Left lobe of liver (tissue), 2 donors: Measurements from ENCODE around the gene DCUN1D2. TPM values are rescaled to one million over a fixed set of nuclear protein-coding genes. Genes with fewer than 3 reads are reported as not detected.
"Not testable (repeated sequence)": the region's sequence is repeated elsewhere in the genome, so short reads cannot be mapped to it uniquely, and the experiment has no call there.

Source experiments
- ATAC-seq: fragments of 200-7000 bp; cut with Tn5 transposase; one replicate; pipeline ENCODE4 v1.9.1; 2020; ENCODE audit warnings: mild to moderate bottlenecking, moderate library complexity
- DNase-seq: peaks from one replicate; pipeline ENCODE4 v3.0.0-alpha.2; 2020; ENCODE audit warnings: low spot score
- total RNA-seq: library from RNA; stranded (reverse); gene quantifications from one replicate; pipeline ENCODE4 v1.2.1, GENCODE V29; 2021
- donor health status: DM: no; HTN: no; CAD: no; lungs with moderate emphysema.
- donor health status: DM: no; HTN: yes; CAD: no.

Gene DCUN1D2
- total RNA-seq, result 10.0 TPM

- peak; percentile 92 for ATAC-seq
- DNase-seq, result peak; percentile 97
Measured at GRCh38 chr13:113490496-113491417, at the start of gene DCUN1D2. DCUN1D2 (minus strand) TSS chr13:113490711; CDS start chr13:113490669, 42 bp downstream.

GRCh38 chr13:113539822-113540221 lies 49.3 kb upstream of the DCUN1D2 start:
- no peak for DNase-seq
- no peak for ATAC-seq

GRCh38 chr13:113539176-113539575 lies 48.7 kb upstream of the DCUN1D2 start:
- ATAC-seq, result no peak
- no peak for DNase-seq

DNA sequence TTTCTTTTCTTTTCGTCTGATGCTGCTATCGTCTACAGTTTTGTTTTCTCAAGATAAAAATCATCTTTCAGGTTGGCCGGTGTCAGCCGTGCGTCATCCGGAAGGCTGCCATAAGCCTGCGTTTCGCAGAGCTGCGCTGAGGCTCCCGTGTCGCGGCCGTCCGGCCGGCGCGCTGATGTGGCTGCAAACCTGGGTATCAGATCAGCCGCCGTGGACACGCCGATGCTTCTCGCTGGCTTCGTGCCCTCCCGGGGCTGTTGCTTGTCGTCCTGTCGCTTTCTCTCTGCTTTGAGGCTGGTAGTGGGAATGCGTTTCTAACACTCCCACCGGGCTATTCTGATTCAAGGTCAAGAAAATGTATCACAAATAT lies 48.2 kb upstream of the DCUN1D2 start:
- DNase-seq (no peak), ATAC-seq (no peak)

GRCh38 chr13:113537909-113538688 lies 47.6 kb upstream of the DCUN1D2 start:
- no peak for ATAC-seq
- no peak for DNase-seq

GRCh38 chr13:113537205-113537604 lies 46.7 kb upstream of the DCUN1D2 start:
- DNase-seq (no peak), ATAC-seq (no peak)

DNA sequence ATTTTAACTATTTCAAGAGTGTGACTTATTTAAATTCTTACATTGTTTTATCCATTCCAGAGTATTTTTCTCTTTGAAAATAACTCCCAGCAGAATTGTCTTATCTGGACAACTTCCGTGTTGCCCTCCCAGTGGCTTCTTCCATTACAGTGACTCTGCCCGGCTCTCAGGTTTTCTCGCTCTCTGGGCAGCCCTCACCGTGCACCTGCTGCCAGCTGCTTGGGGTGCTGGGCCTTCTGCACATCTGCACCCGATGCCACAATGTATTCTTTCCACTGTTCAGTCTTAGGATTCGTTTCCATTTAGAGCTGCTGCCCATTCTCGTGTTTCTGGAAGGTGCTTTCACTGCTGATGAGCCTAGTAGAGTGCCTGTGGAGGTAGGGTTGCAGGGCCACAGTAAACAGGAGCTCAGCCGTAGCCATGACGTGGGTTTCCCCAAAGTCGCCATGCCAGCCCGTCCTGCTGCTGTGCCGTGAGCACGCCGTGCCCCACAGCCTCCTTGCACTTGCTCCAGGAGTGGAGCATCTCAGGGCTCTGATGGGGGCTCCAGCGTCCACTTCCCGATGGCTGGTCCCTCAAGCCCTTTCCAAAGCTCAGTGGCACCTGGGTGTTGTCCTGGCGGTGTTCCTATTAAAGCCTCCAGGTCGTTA lies 46.1 kb upstream of the DCUN1D2 start:
- ATAC-seq (no peak), DNase-seq (no peak)

GRCh38 chr13:113535381-113535781 lies 44.9 kb upstream of the DCUN1D2 start:
- ATAC-seq (no peak), DNase-seq (no peak)

GRCh38 chr13:113534236-113534860 lies 43.8 kb upstream of the DCUN1D2 start:
- DNase-seq (no peak), ATAC-seq (no peak)

DNA sequence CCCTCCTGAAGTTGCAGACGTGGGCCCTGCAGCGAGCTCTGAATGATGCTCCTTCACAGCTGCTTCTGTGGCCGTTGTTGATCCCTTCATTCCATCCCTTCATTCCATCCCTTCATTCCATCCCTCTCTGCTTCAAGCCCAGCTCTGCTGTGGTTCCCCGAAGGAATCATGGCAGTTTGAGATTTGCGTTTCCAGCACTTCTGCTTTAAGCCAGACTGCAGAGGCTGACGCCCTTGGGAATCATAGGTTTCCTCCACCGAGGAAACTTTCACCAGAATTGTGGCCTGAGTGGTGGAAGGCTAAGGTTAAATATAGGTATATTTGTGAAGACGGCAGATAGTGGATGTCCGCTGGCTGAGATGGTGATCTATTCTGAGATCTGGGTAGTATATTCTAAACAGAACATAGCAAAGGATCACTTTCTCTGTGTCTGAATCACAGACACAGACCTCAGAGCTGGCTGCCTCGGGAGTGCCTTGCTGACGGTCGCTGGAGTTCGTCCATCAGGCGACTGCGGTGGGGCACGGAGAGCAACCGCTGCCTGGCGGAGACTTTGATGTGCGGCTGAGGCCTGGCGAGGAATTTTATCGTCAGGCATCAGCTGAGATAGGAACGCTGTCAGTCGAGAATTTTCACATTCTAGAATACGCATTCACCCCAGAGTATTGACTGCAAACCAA lies 42.8 kb upstream of the DCUN1D2 start:
- DNase-seq, result no peak
- no peak for ATAC-seq

DNA sequence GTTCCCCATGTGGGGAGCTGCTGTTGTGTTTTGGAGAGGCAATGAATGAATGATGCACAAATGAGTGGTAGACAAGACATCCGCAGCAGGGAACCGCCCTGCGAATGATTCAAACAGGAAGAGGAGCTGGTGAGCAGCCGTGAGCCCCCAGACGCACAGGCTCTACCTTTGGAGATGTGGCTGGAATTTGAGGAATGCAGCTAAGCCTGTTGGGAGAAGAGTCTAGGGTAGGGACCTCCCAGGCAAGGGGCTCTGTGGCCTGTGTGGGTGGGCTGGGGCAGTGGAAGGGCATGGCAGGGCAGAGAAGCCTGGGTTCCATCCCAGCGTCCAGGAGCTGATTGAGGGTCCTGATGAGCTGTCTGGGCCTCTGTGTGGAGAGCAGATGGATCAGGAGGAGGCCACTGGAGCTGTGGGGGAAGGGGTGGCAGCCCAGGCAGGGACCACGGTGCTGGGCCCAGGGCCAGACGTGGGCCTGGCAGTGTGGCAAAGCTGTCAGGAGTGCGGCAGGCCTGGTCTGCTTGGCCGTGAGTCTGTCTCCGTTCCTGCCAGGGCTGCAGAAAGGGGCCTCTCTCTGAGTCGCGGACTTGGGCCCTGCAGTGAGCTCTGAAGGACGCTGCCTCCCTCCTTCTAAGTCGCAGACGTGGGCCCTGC lies 41.8 kb upstream of the DCUN1D2 start:
- no peak for ATAC-seq
- DNase-seq, result no peak

DNA sequence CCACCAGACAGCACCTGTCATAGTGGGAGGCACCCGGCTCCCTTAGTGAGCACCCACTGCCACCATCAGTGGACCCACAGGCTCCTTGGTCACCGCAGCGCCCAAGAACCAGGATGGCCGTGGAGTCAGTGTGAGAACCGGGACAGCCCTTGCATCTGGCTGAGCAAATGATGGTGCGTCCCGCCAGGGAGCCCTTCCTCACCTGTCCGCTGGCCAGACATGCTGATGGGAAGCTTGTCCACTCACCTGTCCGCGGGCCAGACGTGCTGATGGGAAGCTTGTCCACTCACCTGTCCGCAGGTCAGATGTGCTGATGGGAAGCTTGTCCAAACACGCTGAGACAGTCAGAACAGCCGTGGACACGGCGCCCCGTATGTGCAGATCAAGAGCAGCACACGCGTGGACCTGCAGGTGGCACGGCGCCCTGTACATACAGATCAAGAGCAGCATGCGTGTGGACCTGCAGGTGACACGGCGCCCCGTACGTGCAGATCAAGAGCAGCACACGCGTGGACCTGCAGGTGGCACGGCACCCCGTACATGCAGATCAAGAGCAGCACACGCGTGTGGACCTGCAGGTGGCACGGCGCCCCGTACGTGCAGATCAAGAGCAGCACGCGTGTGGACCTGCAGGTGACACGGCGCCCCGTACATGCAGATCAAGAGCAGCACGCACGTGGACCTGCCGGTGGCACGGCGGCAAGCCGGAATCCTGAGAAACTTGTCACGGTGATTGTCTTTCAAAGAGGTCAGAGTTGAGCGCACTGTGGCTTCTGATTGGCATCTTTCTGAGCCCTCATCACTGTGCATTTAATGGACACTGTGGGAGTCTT lies 40.7 kb upstream of the DCUN1D2 start:
- ATAC-seq, result no peak
- DNase-seq, result no peak

DNA sequence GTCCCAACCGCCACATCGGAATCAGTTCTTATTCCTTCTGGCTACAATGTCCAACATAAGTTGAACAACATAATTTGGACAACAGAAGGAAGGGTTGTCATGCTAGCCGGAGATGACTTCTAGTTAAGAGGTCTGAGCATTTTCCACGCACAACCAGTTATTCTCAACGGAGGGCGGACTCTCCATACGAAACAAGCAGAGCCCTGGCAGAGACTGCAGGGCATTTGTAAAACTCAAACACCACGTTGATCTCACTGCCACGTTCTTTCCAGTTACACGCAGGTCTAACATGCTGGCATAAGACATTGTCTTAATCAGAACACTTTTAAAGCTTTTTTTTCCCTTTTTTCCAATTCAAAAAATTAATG lies 38.3 kb upstream of the DCUN1D2 start:
- ATAC-seq, result no peak
- DNase-seq, result no peak

- ATAC-seq (no peak), DNase-seq (no peak)
Measured at GRCh38 chr13:113528101-113528812, 37.7 kb upstream of the DCUN1D2 start.

GRCh38 chr13:113527272-113527958 lies 36.9 kb upstream of the DCUN1D2 start:
- no peak for ATAC-seq
- no peak for DNase-seq

DNA sequence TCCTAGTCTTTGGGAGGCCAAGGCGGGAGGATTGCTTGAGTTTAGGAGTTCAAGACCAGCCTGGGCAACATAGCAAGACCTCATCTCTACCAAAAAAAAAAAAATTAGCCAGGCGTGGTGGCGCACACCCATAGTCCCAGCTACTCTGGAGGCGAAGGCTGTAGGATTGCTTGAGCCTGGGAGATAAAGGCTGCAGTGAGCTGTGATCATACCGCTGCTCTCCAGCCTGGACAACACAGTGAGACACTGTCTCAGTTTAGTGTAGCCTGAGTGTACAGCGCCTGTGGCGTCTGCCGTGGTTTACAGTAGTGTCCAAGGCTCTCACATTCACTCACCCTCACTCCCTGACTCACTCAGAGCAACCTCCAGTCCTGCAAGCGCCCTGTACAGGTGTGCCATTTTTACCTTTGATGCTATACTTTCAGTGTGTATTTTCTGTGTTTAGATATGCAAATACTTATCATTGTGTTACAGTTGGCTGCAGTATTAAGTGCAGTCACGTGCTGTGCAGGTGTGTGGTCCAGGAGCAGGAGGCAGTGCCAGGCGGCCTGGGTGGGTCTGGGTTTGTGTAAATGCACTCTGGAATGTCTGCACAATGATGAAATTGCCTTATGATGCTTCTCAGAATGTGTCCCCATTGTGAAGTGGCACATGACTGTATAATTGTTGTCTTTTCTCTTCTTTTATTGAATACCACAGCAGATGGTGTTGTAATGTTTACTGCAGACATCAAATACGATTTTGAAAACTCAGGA lies 36.1 kb upstream of the DCUN1D2 start:
- no peak for ATAC-seq
- DNase-seq, result no peak

- ATAC-seq, DNase-seq: not testable (repeated sequence)
Measured at GRCh38 chr13:113522438-113522837, 31.9 kb upstream of the DCUN1D2 start.
